Measurements from ENCODE around the gene ALG10B. TPM values are rescaled to one million over a fixed set of nuclear protein-coding genes. Genes with fewer than 3 reads are reported as not detected.

ALG10B gene
- total and polyA plus RNA-seq, 2 of the 4 experiments (the other 2 are of a cell fraction), result 2.9 to 3.6 TPM

DNA sequence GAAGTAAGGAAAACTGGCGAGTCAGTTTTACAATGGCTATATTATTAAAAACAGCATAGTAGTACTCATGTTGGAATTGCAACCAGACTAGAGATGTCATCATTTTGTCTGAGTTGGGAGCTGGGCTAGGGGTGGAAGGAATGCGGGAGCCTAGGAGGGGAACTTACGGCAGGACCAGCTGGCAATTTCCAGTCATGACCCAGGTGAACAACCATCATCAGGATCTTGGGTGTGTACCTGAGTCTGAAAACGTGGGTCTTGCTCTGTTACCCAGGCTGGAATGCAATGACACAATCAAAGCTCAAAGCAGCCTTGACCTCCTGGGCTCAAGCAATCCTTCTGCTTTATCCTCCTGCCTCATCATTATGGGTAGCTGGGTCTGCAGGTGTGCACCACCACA lies 50.9 kb downstream of the ALG10B start:
- dilution Hi-C loops (cut with HindIII; ENCODE audit: low sequenced_read_pairs, unreplicated experiment) (no loop called here), intact Hi-C loops (cut with micrococcal nuclease) (no loop called here), in situ Hi-C loops (cut with MboI; ENCODE audit: low sequenced_read_pairs) (no loop called here)
- Histone ChIP-seq H3K9ac (ENCODE audit: low read depth, low read length) (no peak overlapping the region), H3K27ac (ENCODE audit: insufficient read depth, low read length) (no peak overlapping the region), H2BK15ac (ENCODE audit: low read depth, low read length) (no peak overlapping the region), H3K4me3 (ENCODE audit: insufficient read depth, low read depth, low read length) (no peak overlapping the region), H3K36me3 (ENCODE audit: control insufficient read depth, insufficient read depth, low read length) (no peaks in the 10 kb centered on the region), H3K14ac (replicated peaks; ENCODE audit: low read depth, low read length) (no peak overlapping the region), H3K9me1 (ENCODE audit: insufficient read depth, low read length) (no peaks in the 10 kb centered on the region), H2AFZ (replicated peaks; ENCODE audit: low read length, poor library complexity) (no peak overlapping the region), H4K8ac (ENCODE audit: low read depth in 2 of 2, low read length in 2 of 2) (no peak overlapping the region), H2BK5ac (ENCODE audit: low read depth, low read length, poor library complexity, severe bottlenecking) (no peak overlapping the region), H4K5ac (ENCODE audit: low read depth, low read length) (no peak overlapping the region), H4K91ac (ENCODE audit: insufficient read depth, low read depth, low read length) (no peak overlapping the region), H2BK120ac (ENCODE audit: low read depth, low read length) (no peak overlapping the region), H3K79me1 (ENCODE audit: low read depth in 1 of 2, low read length in 2 of 2) (no peaks in the 10 kb centered on the region), H3K27me3 (ENCODE audit: control insufficient read depth, insufficient read depth, low read length) (no peaks in the 10 kb centered on the region), H4K20me1 (ENCODE audit: insufficient read depth, low read length) (no peaks in the 10 kb centered on the region), H3K23ac (ENCODE audit: low read depth, low read length) (no peak overlapping the region), H2AK9ac (replicated peaks; ENCODE audit: low read depth, low read length, poor library complexity) (no peak overlapping the region), H2BK20ac (ENCODE audit: low read depth, low read length) (no peak overlapping the region), H3K4me2 (ENCODE audit: low read depth, low read length) (no peak overlapping the region), H2AK5ac (ENCODE audit: low read depth, low read length) (no peak overlapping the region), H3K9me3 (ENCODE audit: control insufficient read depth, insufficient read depth, low read length) (peaks cover 3% of the 10 kb centered on the region; the same call in 1 of the 2 replicates), H3K4me1 (ENCODE audit: control insufficient read depth, insufficient read depth, low read length) (no peaks in the 10 kb centered on the region), H3K4ac (ENCODE audit: low read depth, low read length) (no peak overlapping the region), H3K18ac (ENCODE audit: low read depth, low read length) (no peak overlapping the region), H3K56ac (ENCODE audit: extremely low read depth, insufficient read depth, low read length) (no peak overlapping the region)
- ChIA-PET CTCF (no interaction called here), POLR2A (ENCODE audit: unreplicated experiment) (no interaction called here)
- TF ChIP-seq SMC3 (IDR thresholded peaks at IDR 0.05; ENCODE audit: low read depth, low read length) (no peak), MAFK (IDR thresholded peaks at IDR 0.05; ENCODE audit: low read depth, low read length) (no peak), POLR2A (IDR thresholded peaks at IDR 0.05; ENCODE audit: low read depth, low read length) (no peak), RAD21 (IDR thresholded peaks at IDR 0.05; ENCODE audit: low read length) (no peak), MXI1 (IDR thresholded peaks at IDR 0.05; ENCODE audit: borderline replicate concordance, low read depth, low read length) (no peak), BHLHE40 (IDR thresholded peaks at IDR 0.05; ENCODE audit: low read depth, low read length) (no peak), ELK1 (IDR thresholded peaks at IDR 0.05; ENCODE audit: borderline replicate concordance, low read depth, low read length) (no peak), RFX5 (IDR thresholded peaks at IDR 0.05; ENCODE audit: low read depth, low read length) (no peak), RCOR1 (IDR thresholded peaks at IDR 0.05; ENCODE audit: insufficient replicate concordance, low read length) (no peak), CEBPB (IDR thresholded peaks at IDR 0.05; ENCODE audit: low read depth, low read length) (no peak), FOS (IDR thresholded peaks at IDR 0.05; ENCODE audit: low read depth, low read length) (no peak), CHD1 (IDR thresholded peaks at IDR 0.05; ENCODE audit: low read depth, low read length) (no peak), CTCF (conservative IDR thresholded peaks at IDR 0.05; ENCODE audit: low read depth, low read length) (no peak), MAZ (IDR thresholded peaks at IDR 0.05; ENCODE audit: borderline replicate concordance, low read depth, low read length) (no peak), NFE2L2 (IDR thresholded peaks at IDR 0.05; ENCODE audit: low read depth, low read length) (no peak)
- TF ChIP-seq, protein P1, sequence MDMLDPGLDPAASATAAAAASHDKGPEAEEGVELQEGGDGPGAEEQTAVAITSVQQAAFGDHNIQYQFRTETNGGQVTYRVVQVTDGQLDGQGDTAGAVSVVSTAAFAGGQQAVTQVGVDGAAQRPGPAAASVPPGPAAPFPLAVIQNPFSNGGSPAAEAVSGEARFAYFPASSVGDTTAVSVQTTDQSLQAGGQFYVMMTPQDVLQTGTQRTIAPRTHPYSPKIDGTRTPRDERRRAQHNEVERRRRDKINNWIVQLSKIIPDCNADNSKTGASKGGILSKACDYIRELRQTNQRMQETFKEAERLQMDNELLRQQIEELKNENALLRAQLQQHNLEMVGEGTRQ (IDR thresholded peaks at IDR 0.05; ENCODE audit: low read depth, low read length), result no peak
- no CpG with 5 or more reads among the region's 4 CpGs for WGBS, 2 experiments (ENCODE audit: extremely low coverage in 2 of 2, insufficient read length in 1 of 2)
- no peak for ATAC-seq (ENCODE audit: low read depth)
- DNase-seq, result no peak
- BruUV-seq (replicated peaks), result no TSS peak
